ENCODE results near the gene WDR86.

GRCh38 chr7:151348970-151349369 is 60.9 kb downstream of the WDR86 start:
- no peak for TF ChIP-seq CTCF (conservative IDR thresholded peaks at IDR 0.05)
- TF ChIP-seq EZH2 (IDR thresholded peaks at IDR 0.05; ENCODE audit: low read depth): no peak
